Keratinocyte (primary cell): ENCODE data around the gene CD40.

Source experiments
- CTCF ChIP-seq, 3 experiments: IDR thresholded peaks in 1 of 3; conservative IDR thresholded peaks in 1 of 3; optimal IDR thresholded peaks in 1 of 3; 2 replicates in 2 of 3; 3 replicates in 1 of 3; pipeline versions ENCODE3 to v1.5.1; 2011; ENCODE audit warnings: low read length in 3 of 3, mild to moderate bottlenecking in 3 of 3, moderate library complexity in 2 of 3, control low read depth in 1 of 3, inconsistent platforms in 1 of 3; ENCODE audit not compliant: insufficient read depth in 2 of 3; ENCODE audit errors: extremely low read depth in 1 of 3
- EZH2 ChIP-seq: IDR thresholded peaks from one replicate; pipeline ENCODE4 v1.6.1; 2012; ENCODE audit warnings: inconsistent platforms, mild to moderate bottlenecking, low read length, moderate library complexity

- TF ChIP-seq CTCF (optimal IDR thresholded peaks at IDR 0.05 in 1 of 3, IDR thresholded peaks at IDR 0.05 in 1 of 3, conservative IDR thresholded peaks at IDR 0.05 in 1 of 3; ENCODE audit: extremely low read depth in 1 of 3, insufficient read depth in 2 of 3, low read length in 3 of 3): no peak
- TF ChIP-seq EZH2: no peak
Observed at GRCh38 chr20:46164254-46164653, 46.1 kb downstream of the CD40 start.
